GM12878 (cell line): ENCODE measurements around the gene FTCDNL1. TPM values are rescaled to one million over a fixed set of nuclear protein-coding genes. Genes with fewer than 3 reads are reported as not detected.
A peak's percentile ranks its signal among the peaks of the same experiment; 100 is the strongest.

ENCODE experiments used
- BCL3 ChIP-seq: IDR thresholded peaks from 2 replicates; pipeline ENCODE4 v1.6.1; 2011; ENCODE audit warnings: borderline replicate concordance, low read depth, mild to moderate bottlenecking, moderate library complexity, low read length; ENCODE audit not compliant: insufficient read depth, poor library complexity, severe bottlenecking
- BHLHE40 ChIP-seq, 2 experiments: fragments of 450-650 bp in 1 of 2; IDR thresholded peaks; 2 replicates each; pipeline ENCODE4 v1.6.1; 2011 to 2017; ENCODE audit warnings: low read depth in 2 of 2, borderline replicate concordance in 1 of 2, improper control_type of control experiment in 1 of 2, low read length in 1 of 2, mild to moderate bottlenecking in 1 of 2
- BRCA1 ChIP-seq: IDR thresholded peaks from 2 replicates; pipeline ENCODE4 v1.6.1; 2011; ENCODE audit warnings: low read depth, low read length, improper control_type of control experiment
- ETV6 ChIP-seq, 2 experiments: fragments of 450-650 bp in 1 of 2; IDR thresholded peaks in 1 of 2; conservative IDR thresholded peaks in 1 of 2; 2 replicates each; pipeline ENCODE4 v1.6.1; 2014; ENCODE audit warnings: antibody characterized with exemption in 1 of 2, borderline replicate concordance in 1 of 2, low read depth in 1 of 2, mild to moderate bottlenecking in 1 of 2, moderate library complexity in 1 of 2
- EZH2 ChIP-seq: IDR thresholded peaks from 2 replicates; pipeline ENCODE4 v1.6.1; 2012; ENCODE audit warnings: low read depth, mild to moderate bottlenecking, control low read depth, inconsistent platforms, low read length, borderline replicate concordance; ENCODE audit not compliant: control insufficient read depth
- FOXK2 ChIP-seq: fragments of 450-650 bp; IDR thresholded peaks from 2 replicates; pipeline ENCODE4 v1.6.1; 2017; ENCODE audit warnings: mild to moderate bottlenecking, moderate library complexity
- FOXM1 ChIP-seq: IDR thresholded peaks from 2 replicates; pipeline ENCODE4 v1.6.1; 2012; ENCODE audit warnings: low read depth, mild to moderate bottlenecking, inconsistent platforms, low read length, moderate library complexity
- GATAD2B ChIP-seq: fragments of 450-650 bp; conservative IDR thresholded peaks from 2 replicates; pipeline ENCODE4 v1.6.1; 2017; ENCODE audit warnings: low read depth, mild to moderate bottlenecking, moderate library complexity
- HDGF ChIP-seq: fragments of 450-650 bp; IDR thresholded peaks from 2 replicates; pipeline ENCODE4 v1.6.1; 2016; ENCODE audit warnings: antibody characterized with exemption
- KLF5 ChIP-seq: fragments of 450-650 bp; IDR thresholded peaks from 2 replicates; pipeline ENCODE4 v1.6.1; 2014; ENCODE audit warnings: mild to moderate bottlenecking; ENCODE audit not compliant: partially characterized antibody
- PKNOX1 ChIP-seq: fragments of 450-650 bp; IDR thresholded peaks from 2 replicates; pipeline ENCODE4 v1.6.1; 2016; ENCODE audit warnings: mild to moderate bottlenecking
- POLR2A ChIP-seq: IDR thresholded peaks from 2 replicates; pipeline ENCODE4 v1.6.1; 2011; ENCODE audit warnings: low read depth, mild to moderate bottlenecking, low read length
- RELB ChIP-seq: fragments of 450-650 bp; IDR thresholded peaks from 2 replicates; pipeline ENCODE4 v1.6.1; 2017; ENCODE audit warnings: low read depth, mild to moderate bottlenecking, moderate library complexity
- RUNX3 ChIP-seq: IDR thresholded peaks from 2 replicates; pipeline ENCODE4 v1.6.1; 2012; ENCODE audit warnings: low read length, inconsistent platforms
- SMC3 ChIP-seq: IDR thresholded peaks from 2 replicates; pipeline ENCODE4 v1.6.1; 2011; ENCODE audit warnings: low read length, improper control_type of control experiment, borderline replicate concordance
- SUZ12 ChIP-seq: fragments of 200-600 bp; sonication (generic); IDR thresholded peaks from one replicate; pipeline ENCODE4 v1.6.1; 2018; ENCODE audit warnings: antibody characterized with exemption, mild to moderate bottlenecking; ENCODE audit not compliant: unreplicated experiment
- USF1 ChIP-seq: IDR thresholded peaks from 2 replicates; pipeline ENCODE4 v1.6.1; 2011; ENCODE audit warnings: borderline replicate concordance, low read depth, mild to moderate bottlenecking, moderate library complexity, mixed read lengths, low read length; ENCODE audit not compliant: insufficient read depth; ENCODE audit errors: extremely low read length
- YBX1 ChIP-seq: fragments of 450-650 bp; IDR thresholded peaks from 2 replicates; pipeline ENCODE4 v1.6.1; 2016; ENCODE audit warnings: antibody characterized with exemption
- ZNF687 ChIP-seq: fragments of 450-650 bp; IDR thresholded peaks from 2 replicates; pipeline ENCODE4 v1.6.1; 2017; ENCODE audit warnings: mild to moderate bottlenecking, moderate library complexity
- ZZZ3 ChIP-seq: IDR thresholded peaks from 2 replicates; pipeline ENCODE4 v1.6.1; 2011; ENCODE audit warnings: low read depth; ENCODE audit not compliant: control insufficient read depth, insufficient read length
- polyA plus RNA-seq, 11 experiments: library from polyadenylated mRNA; depleted of rRNA in 4 of 11; unstranded in 6 of 11; stranded (reverse) in 5 of 11; fragments of >200 nt; fragmentation: Nextera tagmentation in 4 of 11; fragmentation: Illumina TruSeq in 1 of 11; extraction: Ambion mirVana in 4 of 11; extraction: Trizol in 1 of 11; gene quantifications; 1 replicate in 1 of 11; 2 replicates in 10 of 11; pipeline versions ENCODE4 v1.2.1 to v1.2.3, GENCODE V29; 2011 to 2016; ENCODE audit warnings: inconsistent platforms in 2 of 11, missing spikeins in 2 of 11, low read depth in 1 of 11
- total RNA-seq, 4 experiments: library from RNA; depleted of rRNA in 3 of 4; stranded (reverse); fragments of >200 nt in 3 of 4; fragmentation: Illumina TruSeq in 1 of 4; extraction: Trizol in 1 of 4; gene quantifications; 2 replicates each; pipeline versions ENCODE4 v1.2.1 to v1.2.3, GENCODE V29; 2013 to 2021

FTCDNL1 gene
- total and polyA plus RNA-seq, 10 of the 15 experiments (the other 5 are each of a cell fraction or from before 2014, with no cell fraction given): 0.15 to 3.9 (median 2.0) TPM

- no peak for TF ChIP-seq ETV6 (conservative IDR thresholded peaks at IDR 0.05 in 1 of 2, IDR thresholded peaks at IDR 0.05 in 1 of 2; ENCODE audit: borderline replicate concordance in 1 of 2, low read depth in 1 of 2)
- peak; percentile 49; the same call in 1 of the 2 replicates for TF ChIP-seq BRCA1
- TF ChIP-seq KLF5: no peak
- TF ChIP-seq RUNX3: peak; percentile 47
- no peak for TF ChIP-seq EZH2
- peak; percentile 69 for TF ChIP-seq USF1
- TF ChIP-seq FOXM1: no peak
- peak; percentile 18 to 62; a peak in 2 of 4 replicates for TF ChIP-seq BHLHE40 (IDR thresholded peaks at IDR 0.05; ENCODE audit: borderline replicate concordance in 1 of 2, low read depth in 2 of 2, low read length in 1 of 2)
- TF ChIP-seq ZNF687: 0 out of 2 replicates have a peak, but pooled peaks have one; percentile 40
- TF ChIP-seq POLR2A: peak; percentile 68
- peak; percentile 26; the same call in 1 of the 2 replicates for TF ChIP-seq SMC3
- no peak for TF ChIP-seq ZZZ3
- TF ChIP-seq YBX1: no peak
- TF ChIP-seq RELB: no peak
- TF ChIP-seq GATAD2B: peak; percentile 53; the same call in 1 of the 2 replicates
- no peak for TF ChIP-seq HDGF
- TF ChIP-seq PKNOX1: no peak
- no peak for TF ChIP-seq BCL3
- TF ChIP-seq FOXK2: no peak
- TF ChIP-seq SUZ12: no peak
These were observed at the start of gene FTCDNL1 (continued) for GRCh38 chr2:199850718-199851500.
